ENCODE results near the gene TMEM61. TPM values are rescaled to one million over a fixed set of nuclear protein-coding genes. Genes with fewer than 3 reads are reported as not detected.

TMEM61 gene
- total RNA-seq, 1 donor from 2014 or later = 2.9 TPM

GRCh38 chr1:54940042-54940441 lies 40.4 kb upstream of the TMEM61 start:
- DNase-seq (ENCODE audit: low read depth) = no peak
- Histone ChIP-seq H3K36me3 (ENCODE audit: control insufficient read depth, insufficient read depth, low read length) (no peaks in the 10 kb centered on the region), H3K4me3 (ENCODE audit: low read depth, low read length) (no peak overlapping the region), H3K27me3 (ENCODE audit: control insufficient read depth, insufficient read depth, low read length) (no peaks in the 10 kb centered on the region)
- no peak for FAIRE-seq
- TF ChIP-seq, protein P1, sequence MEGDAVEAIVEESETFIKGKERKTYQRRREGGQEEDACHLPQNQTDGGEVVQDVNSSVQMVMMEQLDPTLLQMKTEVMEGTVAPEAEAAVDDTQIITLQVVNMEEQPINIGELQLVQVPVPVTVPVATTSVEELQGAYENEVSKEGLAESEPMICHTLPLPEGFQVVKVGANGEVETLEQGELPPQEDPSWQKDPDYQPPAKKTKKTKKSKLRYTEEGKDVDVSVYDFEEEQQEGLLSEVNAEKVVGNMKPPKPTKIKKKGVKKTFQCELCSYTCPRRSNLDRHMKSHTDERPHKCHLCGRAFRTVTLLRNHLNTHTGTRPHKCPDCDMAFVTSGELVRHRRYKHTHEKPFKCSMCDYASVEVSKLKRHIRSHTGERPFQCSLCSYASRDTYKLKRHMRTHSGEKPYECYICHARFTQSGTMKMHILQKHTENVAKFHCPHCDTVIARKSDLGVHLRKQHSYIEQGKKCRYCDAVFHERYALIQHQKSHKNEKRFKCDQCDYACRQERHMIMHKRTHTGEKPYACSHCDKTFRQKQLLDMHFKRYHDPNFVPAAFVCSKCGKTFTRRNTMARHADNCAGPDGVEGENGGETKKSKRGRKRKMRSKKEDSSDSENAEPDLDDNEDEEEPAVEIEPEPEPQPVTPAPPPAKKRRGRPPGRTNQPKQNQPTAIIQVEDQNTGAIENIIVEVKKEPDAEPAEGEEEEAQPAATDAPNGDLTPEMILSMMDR (IDR thresholded peaks at IDR 0.05; ENCODE audit: insufficient read depth, low read length, severe bottlenecking) = no peak

DNA sequence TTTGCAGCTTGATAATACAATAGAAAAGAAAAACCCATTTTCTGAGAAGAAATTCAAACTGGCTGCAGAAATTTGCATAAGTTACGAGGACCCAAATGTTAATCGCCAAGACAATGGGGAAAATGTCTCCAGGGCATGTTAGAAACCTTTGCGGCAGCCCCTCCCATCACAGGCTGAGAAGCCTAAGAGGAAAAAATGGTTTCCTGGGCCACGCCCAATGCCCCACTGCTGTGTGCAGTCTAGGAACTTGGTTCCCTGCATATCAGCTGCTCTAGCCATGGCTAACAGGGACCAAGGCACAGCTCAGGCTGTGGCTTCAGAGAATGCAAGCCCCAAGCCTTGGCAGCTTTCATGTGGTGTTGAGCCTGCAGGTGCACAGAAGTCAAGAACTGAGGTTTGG lies 37.5 kb upstream of the TMEM61 start:
- TF ChIP-seq, protein P1 (IDR thresholded peaks at IDR 0.05; ENCODE audit: insufficient read depth, low read length, severe bottlenecking) = no peak
- no peak for FAIRE-seq
- no peaks in the 10 kb centered on the region for H3K36me3 ChIP-seq (ENCODE audit: control insufficient read depth, insufficient read depth, low read length)
- H3K4me3 ChIP-seq (ENCODE audit: low read depth, low read length) = no peak overlapping the region
- no peak for DNase-seq (ENCODE audit: low read depth)
- H3K27me3 ChIP-seq (ENCODE audit: control insufficient read depth, insufficient read depth, low read length) = no peaks in the 10 kb centered on the region

DNA sequence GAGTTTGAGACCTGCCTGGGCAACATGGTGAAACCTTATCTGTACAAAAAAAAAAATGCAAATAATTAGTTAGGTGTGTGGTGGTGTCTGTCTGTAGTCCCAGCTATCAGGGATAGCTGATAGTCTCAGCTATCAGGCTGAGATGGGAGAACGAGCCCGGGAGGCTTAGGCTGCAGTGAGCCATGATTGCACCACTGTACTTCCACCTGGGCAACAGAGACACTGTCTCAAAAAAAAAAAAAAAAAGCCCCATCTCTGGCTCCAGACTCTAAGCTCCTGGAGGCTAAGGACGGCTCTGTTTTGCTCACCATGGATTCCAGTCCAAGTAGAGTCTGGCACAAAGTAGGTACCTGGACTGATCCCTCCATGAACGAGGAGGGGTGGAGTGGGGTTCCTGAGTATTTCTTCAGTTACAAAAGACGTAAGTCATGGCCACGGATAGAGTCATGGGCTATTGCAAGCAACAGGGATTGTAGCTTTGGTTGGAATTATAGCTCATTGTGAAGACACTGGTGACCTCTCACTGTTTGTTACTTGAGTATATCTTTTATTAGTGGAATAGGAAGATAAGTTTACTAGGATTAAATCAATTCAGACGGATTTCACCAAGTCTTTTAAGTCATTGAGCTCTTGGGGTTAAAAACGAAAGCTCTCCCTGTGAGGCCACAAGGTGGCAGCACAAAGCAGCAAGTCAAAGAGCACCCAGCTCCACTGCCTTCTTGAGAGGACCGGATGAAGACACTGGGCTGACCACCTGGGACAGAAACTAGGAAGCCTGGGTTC lies 35.6 kb upstream of the TMEM61 start:
- Histone ChIP-seq H3K36me3 (ENCODE audit: control insufficient read depth, insufficient read depth, low read length) (no peaks in the 10 kb centered on the region), H3K4me3 (ENCODE audit: low read depth, low read length) (no peak overlapping the region), H3K27me3 (ENCODE audit: control insufficient read depth, insufficient read depth, low read length) (no peaks in the 10 kb centered on the region)
- TF ChIP-seq, protein P1 (IDR thresholded peaks at IDR 0.05; ENCODE audit: insufficient read depth, low read length, severe bottlenecking) = peak; percentile 81
- FAIRE-seq (no peak), DNase-seq (ENCODE audit: low read depth) (peak; percentile 82)

DNA sequence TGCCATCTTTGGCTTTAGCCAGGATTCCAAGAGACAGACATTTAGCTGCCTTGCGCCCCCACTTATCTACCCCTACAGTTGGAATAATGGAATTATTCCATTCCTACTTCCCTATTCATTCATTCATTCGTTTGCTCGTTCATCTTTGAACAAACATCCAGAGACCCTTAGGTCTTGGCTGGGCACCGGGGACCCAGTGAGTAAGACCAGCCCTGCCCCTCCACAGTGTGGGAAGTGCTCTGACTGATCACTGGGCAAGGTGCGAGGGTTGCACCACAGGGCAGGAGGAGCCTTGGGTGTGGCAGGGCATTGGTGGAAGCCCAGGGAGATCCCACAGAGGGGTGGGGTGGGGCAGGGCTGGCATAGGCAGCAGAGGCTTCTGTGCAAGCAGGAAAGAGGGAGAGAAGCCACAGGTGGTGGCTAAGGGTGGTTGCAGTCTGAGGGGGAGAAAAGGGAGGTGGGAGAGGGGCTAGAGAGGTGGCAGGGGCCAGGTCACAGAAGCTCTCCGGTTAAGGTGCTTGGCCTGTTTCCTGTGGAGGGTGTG lies 35.0 kb upstream of the TMEM61 start:
- TF ChIP-seq, protein P1 (IDR thresholded peaks at IDR 0.05; ENCODE audit: insufficient read depth, low read length, severe bottlenecking) = no peak
- H3K36me3 ChIP-seq (ENCODE audit: control insufficient read depth, insufficient read depth, low read length) = no peaks in the 10 kb centered on the region
- no peak overlapping the region for H3K4me3 ChIP-seq (ENCODE audit: low read depth, low read length)
- no peaks in the 10 kb centered on the region for H3K27me3 ChIP-seq (ENCODE audit: control insufficient read depth, insufficient read depth, low read length)
- peak; percentile 76 for DNase-seq (ENCODE audit: low read depth)
- no peak for FAIRE-seq

DNA sequence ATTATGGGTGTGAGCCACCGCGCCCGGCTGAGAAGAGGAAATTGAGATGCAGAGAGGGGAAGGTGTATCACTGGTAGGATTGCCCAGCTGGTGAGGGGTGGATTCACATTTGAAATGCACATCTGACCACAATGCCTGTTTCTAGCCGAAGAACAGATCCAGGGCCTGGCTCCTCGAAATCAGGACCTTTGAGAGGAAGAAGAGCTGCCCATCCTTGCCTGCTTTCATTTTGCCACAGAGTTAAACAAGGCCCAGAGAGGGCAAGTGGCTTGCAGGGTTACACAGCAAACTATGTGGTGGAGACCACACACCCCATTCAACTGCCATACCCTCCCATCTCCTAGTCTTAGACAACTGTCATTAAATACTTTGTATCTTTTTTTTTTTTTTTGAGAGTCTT lies 32.9 kb upstream of the TMEM61 start:
- no peak overlapping the region for H3K4me3 ChIP-seq (ENCODE audit: low read depth, low read length)

More for the DNA sequence above, 32.9 kb upstream of the TMEM61 start:
- TF ChIP-seq, protein P1 (IDR thresholded peaks at IDR 0.05; ENCODE audit: insufficient read depth, low read length, severe bottlenecking) = no peak
- FAIRE-seq (no peak), DNase-seq (ENCODE audit: low read depth) (no peak)
- Histone ChIP-seq H3K36me3 (ENCODE audit: control insufficient read depth, insufficient read depth, low read length) (no peaks in the 10 kb centered on the region), H3K27me3 (ENCODE audit: control insufficient read depth, insufficient read depth, low read length) (no peaks in the 10 kb centered on the region)
